Endometrium (tissue), 2 donors: ENCODE results near the gene HOXB3.

Experiments
- FAIRE-seq: peaks from 2 replicates; lab custom pipeline; 2012; peaks lifted over from hg19 to GRCh38; lab: Jason Lieb, UNC
- donor health status: control.
- donor health status: control.

Gene HOXB3

GRCh38 chr17:48597778-48598631, 8.0 kb upstream of the HOXB3 start:
- no peak for FAIRE-seq

GRCh38 chr17:48597528-48597777, 7.4 kb upstream of the HOXB3 start:
- FAIRE-seq, result no peak

GRCh38 chr17:48596735-48597527, 6.9 kb upstream of the HOXB3 start:
- no peak for FAIRE-seq

GRCh38 chr17:48596000-48596734, 6.1 kb upstream of the HOXB3 start:
- FAIRE-seq, result no peak

GRCh38 chr17:48595278-48595999, 5.4 kb upstream of the HOXB3 start:
- FAIRE-seq, result no peak

- FAIRE-seq, result no peak
Observed at GRCh38 chr17:48594538-48595277, 4.7 kb upstream of the HOXB3 start.

- FAIRE-seq, result no peak
Observed at GRCh38 chr17:48593840-48594537, 3.9 kb upstream of the HOXB3 start.

- FAIRE-seq, result no peak
Observed at GRCh38 chr17:48593126-48593829, 3.2 kb upstream of the HOXB3 start, which contains the start of gene HOXB5. Gene HOXB5, minus strand, starts transcription at chr17:48593779. Its CDS starts 97 bp downstream, at chr17:48593682.

GRCh38 chr17:48592577-48592976, 2.5 kb upstream of the HOXB3 start:
- no peak for FAIRE-seq

- FAIRE-seq, result no peak
Observed at GRCh38 chr17:48592057-48592514, 2.0 kb upstream of the HOXB3 start.

- no peak for FAIRE-seq
Observed at GRCh38 chr17:48591255-48592056, 1.4 kb upstream of the HOXB3 start.

GRCh38 chr17:48590607-48591161, 643 bp upstream of the HOXB3 start:
- no peak for FAIRE-seq

GRCh38 chr17:48589060-48589830, 796 bp downstream of the HOXB3 start:
- no peak for FAIRE-seq

GRCh38 chr17:48588528-48588927, 1.5 kb downstream of the HOXB3 start:
- no peak for FAIRE-seq

- no peak for FAIRE-seq
Observed at GRCh38 chr17:48588074-48588415, 2.0 kb downstream of the HOXB3 start.

GRCh38 chr17:48587276-48588073, 2.6 kb downstream of the HOXB3 start:
- peak; percentile 71 for FAIRE-seq
